MCF 10A (cell line): ENCODE data around the gene ETF1. TPM values are rescaled to one million over a fixed set of nuclear protein-coding genes. Genes with fewer than 3 reads are reported as not detected.

Experiments used
- BruUV-seq: library from RNA; stranded (reverse); fragments of 400-500 nt; replicated peaks from 2 replicates; lab custom pipeline; 2021; lab: Mats Ljungman, UMichigan
- CTCF ChIA-PET: fragments of 300-600 bp; sonication (Branson Sonifier 250); formaldehyde crosslinking; extraction: SDS; loops from one replicate; lab custom pipeline; 2021; ENCODE audit warnings: antibody characterized with exemption, inconsistent platforms; lab: Yijun Ruan, JAX
- POLR2A ChIA-PET: fragments of 300-600, 350-650 bp; sonication (Branson Sonifier 250); formaldehyde crosslinking; extraction: SDS; loops from one replicate; lab custom pipeline; 2020; ENCODE audit warnings: antibody characterized with exemption, inconsistent platforms; lab: Yijun Ruan, JAX
- DNase-seq: peaks from one replicate; pipeline ENCODE4 v3.0.0-alpha.2; 2018; ENCODE audit not compliant: unreplicated experiment
- H3K27ac Mint-ChIP-seq: one replicate; pipeline ENCODE4 v1.8.0; 2022; ENCODE audit warnings: mild to moderate bottlenecking, low read depth, mixed read lengths; ENCODE audit not compliant: unreplicated experiment
- H3K27me3 Mint-ChIP-seq: one replicate; pipeline ENCODE4 v1.8.0; 2022; ENCODE audit warnings: mixed read lengths; ENCODE audit not compliant: insufficient read depth, unreplicated experiment
- H3K36me3 Mint-ChIP-seq: one replicate; pipeline ENCODE4 v1.8.0; 2022; ENCODE audit warnings: mild to moderate bottlenecking, moderate library complexity, mixed read lengths; ENCODE audit not compliant: insufficient read depth, unreplicated experiment
- H3K4me1 Mint-ChIP-seq: one replicate; pipeline ENCODE4 v1.8.0; 2022; ENCODE audit warnings: mixed read lengths; ENCODE audit not compliant: insufficient read depth, unreplicated experiment
- H3K4me3 Mint-ChIP-seq: one replicate; pipeline ENCODE4 v1.8.0; 2022; ENCODE audit warnings: mild to moderate bottlenecking, moderate library complexity, mixed read lengths; ENCODE audit not compliant: unreplicated experiment
- H3K9me3 Mint-ChIP-seq: one replicate; pipeline ENCODE4 v1.8.0; 2022; ENCODE audit warnings: mixed read lengths; ENCODE audit not compliant: unreplicated experiment
- CTCF ChIP-seq: fragments of 200-600 bp; IDR thresholded peaks from one replicate; pipeline ENCODE4 v1.8.0; 2022; ENCODE audit warnings: antibody characterized with exemption, mild to moderate bottlenecking; ENCODE audit not compliant: unreplicated experiment
- intact Hi-C: fragments of 100-400 bp; cut with micrococcal nuclease; formaldehyde crosslinking; loops from 2 replicates; pipeline ENCODE4 v1.14.1; 2022
- total RNA-seq: library from RNA; stranded (reverse); gene quantifications from 2 replicates; pipeline ENCODE4 v1.2.3, GENCODE V29; 2022

Gene ETF1
- total RNA-seq, 1 experiment from 2014 or later = 349 TPM

- Mint-ChIP-seq H3K4me3 (no peak overlapping the region), H3K36me3 (peaks cover 9% of the 10 kb centered on the region), H3K27ac (no peak overlapping the region), H3K27me3 (no peaks in the 10 kb centered on the region), H3K9me3 (no peaks in the 10 kb centered on the region), H3K4me1 (peaks cover 16% of the 10 kb centered on the region)
- ChIA-PET CTCF (interaction anchor here (0.6 to 2.7 kb wide), 50 partner anchors 9 to 725 kb away, joined by 3 to 27 read pairs (median 4); no protein-coding TSS in a partner anchor), POLR2A (interaction anchor here (0.6 to 1.5 kb wide), 20 partner anchors 9 to 694 kb away, joined by 3 to 8 read pairs (median 4); partner anchors contain the start of genes CTNNA1 and ETF1)
- no peak for DNase-seq
- no peak for TF ChIP-seq CTCF
- intact Hi-C loops = loop anchor here (1.0 to 2.0 kb wide), 4 partner anchors 53 to 683 kb away; no protein-coding TSS in a partner anchor
- BruUV-seq = no TSS peak
Observed at GRCh38 chr5:138579517-138579863, 36.5 kb upstream of the ETF1 start.

- ChIA-PET POLR2A (interaction anchor here (0.8 to 4.7 kb wide), 4 partner anchors 8 to 716 kb away, joined by 3 to 97 read pairs (median 24); partner anchors contain the start of genes ETF1 and MATR3), CTCF (interaction anchor here (0.7 to 3.2 kb wide), 9 partner anchors 10 to 685 kb away, joined by 3 to 8 read pairs (median 4); no protein-coding TSS in a partner anchor)
- Mint-ChIP-seq H3K4me3 (no peak overlapping the region), H3K36me3 (peaks cover 30% of the 10 kb centered on the region), H3K27ac (no peak overlapping the region), H3K4me1 (peaks cover 19% of the 10 kb centered on the region), H3K9me3 (no peaks in the 10 kb centered on the region), H3K27me3 (no peaks in the 10 kb centered on the region)
- BruUV-seq = no TSS peak
- intact Hi-C loops = no loop called here
- no peak for DNase-seq
- no peak for TF ChIP-seq CTCF
Observed at GRCh38 chr5:138577452-138577851, 34.4 kb upstream of the ETF1 start.

DNA sequence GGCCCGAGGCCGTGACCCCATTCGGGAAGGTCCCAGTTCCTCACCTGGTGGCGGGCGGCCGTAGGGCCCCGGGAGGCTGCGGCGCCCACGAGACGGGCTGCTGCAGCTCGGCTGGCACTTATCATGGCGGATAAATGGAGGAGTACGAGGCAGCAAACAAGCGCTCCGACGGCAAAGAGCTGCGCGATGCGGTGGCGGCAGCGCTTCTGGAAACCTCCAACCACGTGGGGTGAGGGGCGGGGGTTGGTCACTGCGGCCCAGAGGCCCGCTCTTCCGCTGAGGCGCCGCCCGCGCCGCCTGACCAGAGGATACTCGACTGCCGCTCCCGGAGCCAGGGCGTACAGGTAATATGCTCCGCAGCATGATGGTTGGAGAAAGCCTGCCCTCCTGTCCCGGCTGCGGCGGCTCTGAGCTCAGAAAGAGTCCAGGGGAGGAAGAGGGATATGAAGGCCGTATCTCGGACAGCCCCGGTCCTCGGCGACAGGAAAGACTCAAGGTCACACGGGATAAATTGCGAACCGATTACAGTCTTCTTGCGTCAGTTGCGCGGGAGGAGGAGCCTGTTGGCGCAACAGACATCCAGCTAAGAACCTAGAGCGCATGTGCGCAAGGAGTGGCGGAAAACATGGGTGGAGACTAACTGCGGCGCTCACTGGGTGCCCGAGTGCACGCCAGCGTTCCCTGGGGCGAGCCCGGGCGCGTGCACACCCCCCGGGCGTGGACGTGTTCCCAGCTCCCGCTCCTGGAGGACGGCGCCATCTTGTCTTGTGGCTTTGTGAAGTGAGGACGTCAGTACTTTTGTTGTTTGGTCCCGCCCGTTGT, 32.4 kb upstream of the ETF1 start, which contains the start of gene HSPA9:
HSPA9 (minus strand) TSS at position 208 of the 822 bp plus-strand sequence; CDS start at position 125, 83 bp downstream.
- POLR2A ChIA-PET = interaction anchor here (0.5 to 4.8 kb wide), 59 partner anchors 9 to 1171 kb away, joined by 3 to 97 read pairs (median 4); partner anchors contain the start of genes BRD8, CDC23, CTNNA1 and EGR1
- intact Hi-C loops = loop anchor here (1.0 to 2.0 kb wide), 2 partner anchors 33 to 179 kb away; partner anchors contain the start of gene ETF1
- H3K36me3 Mint-ChIP-seq = peaks cover 50% of the 10 kb centered on the region
- peak within 1 kb of the TSS; percentile 95 for H3K4me3 Mint-ChIP-seq
- peak within 1 kb of the TSS; percentile 100 for H3K27ac Mint-ChIP-seq
- CTCF ChIA-PET = interaction anchor here (0.5 to 3.2 kb wide), 16 partner anchors 10 to 819 kb away, joined by 3 to 10 read pairs (median 4); partner anchors contain the start of gene KIF20A
- BruUV-seq = no TSS peak
- no peaks in the 10 kb centered on the region for H3K27me3 Mint-ChIP-seq
- H3K4me1 Mint-ChIP-seq = peaks cover 23% of the 10 kb centered on the region
- H3K9me3 Mint-ChIP-seq = no peaks in the 10 kb centered on the region
- peak; percentile 100 for DNase-seq
- no peak for TF ChIP-seq CTCF
